Large intestine (tissue), 3 donors: ENCODE data around the gene PRSS8. TPM values are rescaled to one million over a fixed set of nuclear protein-coding genes. Genes with fewer than 3 reads are reported as not detected.

Experiments used
- DNase-seq, 2 donors: peaks; one replicate each; pipeline versions ENCODE4 v3.0.0 to v3.0.0-alpha.2; 2013
- H3K27ac ChIP-seq: one replicate; pipeline ENCODE4 v1.5.1; 2013; ENCODE audit warnings: low read length
- H3K27me3 ChIP-seq: 2 replicates; pipeline ENCODE4 v1.6.1; 2013; ENCODE audit warnings: low read length; ENCODE audit not compliant: control insufficient read depth, insufficient read depth
- H3K36me3 ChIP-seq: 2 replicates; pipeline ENCODE4 v1.6.1; 2013; ENCODE audit warnings: low read length; ENCODE audit not compliant: control insufficient read depth, insufficient read depth
- H3K4me1 ChIP-seq: one replicate; pipeline ENCODE4 v1.6.1; 2013; ENCODE audit warnings: low read length; ENCODE audit not compliant: control insufficient read depth, insufficient read depth
- H3K4me3 ChIP-seq: one replicate; pipeline ENCODE4 v1.5.1; 2013; ENCODE audit warnings: low read length
- H3K9me3 ChIP-seq: one replicate; pipeline ENCODE4 v1.6.1; 2013; ENCODE audit warnings: mild to moderate bottlenecking, low read depth, low read length, moderate library complexity; ENCODE audit not compliant: control insufficient read depth
- WGBS: methylation state at CpG from one replicate; pipeline ENCODE4 v1.1.5; 2013; ENCODE audit warnings: low lambda C conversion rate; ENCODE audit not compliant: insufficient coverage; 5-methylcytosine and 5-hydroxymethylcytosine counted together
- polyA plus RNA-seq: library from polyadenylated mRNA; unstranded; fragments of 120-200 nt; gene quantifications from one replicate; pipeline ENCODE4 v1.2.1, GENCODE V29; 2013

Gene PRSS8
- polyA plus RNA-seq, 1 donor = 252 TPM

GRCh38 chr16:31113121-31114120 lies 22.1 kb downstream of the PRSS8 start:
- Histone ChIP-seq H3K9me3 (no peaks in the 10 kb centered on the region), H3K4me3 (no peak overlapping the region), H3K27ac (peak overlapping the region; percentile 29), H3K36me3 (peaks cover 33% of the 10 kb centered on the region), H3K4me1 (peaks cover 11% of the 10 kb centered on the region), H3K27me3 (no peaks in the 10 kb centered on the region)
- peak in 1 of 2 donors; percentile 42 for DNase-seq
- no CpG with 5 or more reads among the region's 5 CpGs for WGBS

GRCh38 chr16:31112711-31113110 lies 22.8 kb downstream of the PRSS8 start:
- no peaks in the 10 kb centered on the region for H3K27me3 ChIP-seq
- no peak overlapping the region for H3K27ac ChIP-seq
- peaks cover 11% of the 10 kb centered on the region for H3K4me1 ChIP-seq
- peaks cover 33% of the 10 kb centered on the region for H3K36me3 ChIP-seq
- no peaks in the 10 kb centered on the region for H3K9me3 ChIP-seq
- no peak for DNase-seq
- WGBS = no CpG with 5 or more reads among the region's 2 CpGs
- H3K4me3 ChIP-seq = no peak overlapping the region

GRCh38 chr16:31111881-31112466 lies 23.6 kb downstream of the PRSS8 start:
- peaks cover 33% of the 10 kb centered on the region for H3K36me3 ChIP-seq
- WGBS = no CpG with 5 or more reads among the region's 23 CpGs
- H3K4me3 ChIP-seq = no peak overlapping the region
- DNase-seq = no peak
- H3K27me3 ChIP-seq = no peaks in the 10 kb centered on the region
- no peak overlapping the region for H3K27ac ChIP-seq
- peaks cover 11% of the 10 kb centered on the region for H3K4me1 ChIP-seq
- H3K9me3 ChIP-seq = no peaks in the 10 kb centered on the region

- Histone ChIP-seq H3K4me3 (no peak overlapping the region), H3K9me3 (no peaks in the 10 kb centered on the region), H3K27ac (no peak overlapping the region), H3K27me3 (no peaks in the 10 kb centered on the region), H3K4me1 (peaks cover 15% of the 10 kb centered on the region), H3K36me3 (peaks cover 33% of the 10 kb centered on the region)
- no CpG with 5 or more reads among the region's 26 CpGs for WGBS
- DNase-seq = no peak
Measured at GRCh38 chr16:31110106-31111034, 25.2 kb downstream of the PRSS8 start.

GRCh38 chr16:31109622-31110021 lies 25.9 kb downstream of the PRSS8 start:
- no peak for DNase-seq
- Histone ChIP-seq H3K4me3 (no peak overlapping the region), H3K4me1 (peaks cover 15% of the 10 kb centered on the region), H3K27me3 (no peaks in the 10 kb centered on the region), H3K36me3 (peaks cover 33% of the 10 kb centered on the region), H3K27ac (no peak overlapping the region), H3K9me3 (no peaks in the 10 kb centered on the region)
- WGBS = no CpG with 5 or more reads among the region's 12 CpGs

GRCh38 chr16:31108794-31109558 lies 26.6 kb downstream of the PRSS8 start:
- no peak for DNase-seq
- Histone ChIP-seq H3K36me3 (peaks cover 33% of the 10 kb centered on the region), H3K9me3 (no peaks in the 10 kb centered on the region), H3K4me3 (peak overlapping the region; percentile 63), H3K27me3 (no peaks in the 10 kb centered on the region), H3K4me1 (peaks cover 14% of the 10 kb centered on the region), H3K27ac (no peak overlapping the region)
- no CpG with 5 or more reads among the region's 57 CpGs for WGBS

GRCh38 chr16:31108035-31108793 lies 27.3 kb downstream of the PRSS8 start, which contains the start of gene BCKDK:
Gene BCKDK, plus strand, starts transcription at chr16:31108386. Its CDS starts 838 bp downstream, at chr16:31109224.
- Histone ChIP-seq H3K4me1 (peaks cover 11% of the 10 kb centered on the region), H3K27me3 (no peaks in the 10 kb centered on the region), H3K4me3 (peak within 1 kb of the TSS; percentile 63), H3K9me3 (peaks cover 3% of the 10 kb centered on the region), H3K27ac (no peak within 1 kb of the TSS), H3K36me3 (peaks cover 33% of the 10 kb centered on the region)
- no CpG with 5 or more reads among the region's 68 CpGs for WGBS
- peak; percentile 58 to 70 for DNase-seq

GRCh38 chr16:31107465-31107867 lies 28.1 kb downstream of the PRSS8 start:
- Histone ChIP-seq H3K9me3 (peaks cover 3% of the 10 kb centered on the region), H3K27ac (no peak overlapping the region), H3K4me1 (peaks cover 11% of the 10 kb centered on the region), H3K27me3 (no peaks in the 10 kb centered on the region), H3K36me3 (peaks cover 29% of the 10 kb centered on the region), H3K4me3 (no peak overlapping the region)
- no CpG with 5 or more reads among the region's 6 CpGs for WGBS
- no peak for DNase-seq
